ENCODE data around the gene FBP1. TPM values are rescaled to one million over a fixed set of nuclear protein-coding genes. Genes with fewer than 3 reads are reported as not detected.

Gene FBP1
- total RNA-seq, 1 experiment from 2014 or later, result 63.3 TPM

DNA sequence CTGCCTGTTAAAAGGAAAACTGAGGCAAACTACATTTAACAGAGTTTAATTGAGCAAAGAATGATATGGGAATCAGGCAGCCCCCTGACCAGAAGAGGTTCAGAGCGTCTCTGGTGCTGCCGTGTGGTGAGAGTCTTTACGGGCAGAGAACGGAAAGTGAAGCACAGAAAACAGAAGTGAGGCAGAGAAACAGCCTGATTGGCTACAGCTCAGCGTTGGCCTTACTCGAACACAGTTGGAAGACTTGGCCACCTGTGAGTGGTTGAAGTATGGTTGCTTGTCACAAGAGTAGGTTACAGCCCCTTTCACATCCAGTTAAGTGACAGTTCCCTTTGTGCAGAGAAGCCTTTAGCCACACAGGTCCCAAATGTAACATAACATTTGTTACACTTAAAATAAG lies 16.9 kb upstream of the FBP1 start:
- DNase-seq (ENCODE audit: low spot score), result no peak

GRCh38 chr9:94655739-94656138 lies 16.4 kb upstream of the FBP1 start:
- DNase-seq (ENCODE audit: low spot score), result no peak

DNA sequence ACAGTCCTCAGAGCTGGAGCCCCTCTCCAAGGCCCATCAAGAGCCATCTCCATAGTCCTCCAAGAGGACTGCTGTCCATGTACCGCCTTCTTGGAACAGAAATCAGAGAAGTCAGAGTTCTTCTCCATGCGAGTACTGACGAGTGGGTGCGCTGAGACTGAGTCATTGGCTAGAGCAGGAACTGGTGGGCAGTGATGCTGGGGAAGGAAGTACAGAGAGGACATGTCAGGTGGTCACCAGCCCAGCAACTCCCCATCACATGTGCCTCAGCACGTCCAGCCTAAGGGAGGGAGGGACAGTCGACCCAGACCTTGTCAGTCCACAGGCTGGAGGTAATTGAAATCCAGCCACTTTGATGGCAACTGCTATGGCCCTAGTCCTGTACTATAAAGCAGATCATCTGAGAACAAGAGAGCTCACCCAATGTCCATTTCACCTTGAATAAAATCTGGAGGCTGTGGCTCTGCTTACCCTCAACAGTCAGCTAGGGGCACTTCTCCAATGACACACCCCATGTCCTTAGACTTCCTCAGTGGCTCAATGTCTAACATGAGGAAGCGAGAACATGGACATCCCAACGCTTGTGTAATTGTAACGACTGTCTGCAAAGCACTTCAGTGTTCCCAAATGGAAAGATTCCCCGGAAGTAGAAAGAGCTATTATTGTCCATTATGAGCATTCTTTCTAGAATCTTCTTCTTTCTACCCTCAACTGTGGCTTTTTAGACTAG lies 15.0 kb upstream of the FBP1 start:
- DNase-seq (ENCODE audit: low spot score), result no peak

- DNase-seq (ENCODE audit: low spot score), result no peak
Observed at GRCh38 chr9:94650949-94651348, 11.6 kb upstream of the FBP1 start.

DNA sequence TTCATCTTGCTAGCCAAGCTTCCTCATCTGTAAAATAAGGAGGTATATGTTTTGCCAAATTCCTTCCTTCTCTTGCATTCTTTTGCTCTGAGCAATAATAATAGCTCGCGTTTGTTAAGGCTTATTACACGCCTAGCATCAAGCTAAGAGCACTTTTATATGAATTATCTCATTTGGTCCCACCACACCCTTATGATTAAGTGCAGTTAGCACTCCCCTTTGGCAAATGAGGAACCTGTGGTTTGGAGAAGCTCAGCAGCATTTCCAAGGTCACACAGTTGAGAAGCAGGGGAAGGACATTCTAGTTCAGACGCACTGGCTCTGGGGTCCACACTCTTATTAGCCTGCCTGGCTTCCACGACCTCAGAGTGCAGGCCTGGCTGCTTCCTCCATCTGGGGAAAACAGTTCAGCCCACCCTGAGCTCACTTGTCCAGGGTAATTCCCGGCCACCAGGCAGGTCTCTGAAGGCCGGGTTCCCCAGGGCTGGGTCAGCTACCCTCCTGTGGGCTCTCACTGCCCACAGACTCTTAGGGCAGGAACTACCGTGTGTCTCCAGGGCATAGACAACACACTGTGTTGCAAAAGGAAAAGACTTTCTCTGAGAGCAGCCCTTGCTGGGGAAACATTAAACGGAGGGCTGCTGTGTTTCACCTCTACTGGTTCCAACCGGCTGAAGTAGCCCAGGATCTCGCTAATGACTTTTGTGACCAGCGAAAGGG lies 9.9 kb upstream of the FBP1 start:
- DNase-seq (ENCODE audit: low spot score), result no peak

DNA sequence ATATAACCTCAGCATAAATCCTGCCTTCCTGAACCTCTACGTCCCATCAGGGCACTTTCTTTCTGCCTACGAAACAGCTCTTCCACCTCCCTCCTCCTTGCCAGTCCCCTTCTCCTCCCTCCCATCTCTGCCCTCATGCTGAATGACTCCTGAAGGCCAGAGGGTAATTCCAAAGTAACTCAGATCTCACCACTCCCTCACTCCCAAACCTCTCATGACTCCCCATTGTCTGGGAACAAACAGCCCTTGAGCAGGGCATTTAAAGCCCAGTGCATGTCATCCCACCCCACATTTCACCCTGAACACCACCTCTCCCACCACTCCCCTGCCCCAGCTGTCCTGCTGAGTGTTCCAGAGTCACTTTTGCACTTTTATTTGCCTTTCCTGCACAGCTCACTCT lies 8.9 kb upstream of the FBP1 start:
- no peak for DNase-seq (ENCODE audit: low spot score)

DNA sequence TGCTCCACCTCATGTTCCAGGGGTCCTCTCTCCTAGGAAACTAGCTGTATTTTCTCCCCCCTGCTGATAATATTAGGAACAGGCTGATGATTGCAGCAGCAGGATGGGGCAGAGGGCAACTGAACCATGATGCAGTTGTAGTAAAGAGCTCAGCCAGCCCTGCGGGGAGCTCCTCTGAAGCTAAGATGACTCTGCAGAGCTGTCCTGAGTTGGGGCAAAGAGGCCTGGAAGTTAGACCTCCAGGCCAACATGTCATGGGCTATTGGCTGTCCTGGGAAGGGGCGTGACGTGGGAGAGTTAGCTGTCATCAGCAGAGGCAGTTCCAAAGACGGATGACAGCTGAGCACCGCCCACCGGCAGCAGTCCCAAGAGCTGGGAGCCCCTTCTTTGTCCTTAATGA lies 6.6 kb upstream of the FBP1 start:
- no peak for DNase-seq (ENCODE audit: low spot score)

DNA sequence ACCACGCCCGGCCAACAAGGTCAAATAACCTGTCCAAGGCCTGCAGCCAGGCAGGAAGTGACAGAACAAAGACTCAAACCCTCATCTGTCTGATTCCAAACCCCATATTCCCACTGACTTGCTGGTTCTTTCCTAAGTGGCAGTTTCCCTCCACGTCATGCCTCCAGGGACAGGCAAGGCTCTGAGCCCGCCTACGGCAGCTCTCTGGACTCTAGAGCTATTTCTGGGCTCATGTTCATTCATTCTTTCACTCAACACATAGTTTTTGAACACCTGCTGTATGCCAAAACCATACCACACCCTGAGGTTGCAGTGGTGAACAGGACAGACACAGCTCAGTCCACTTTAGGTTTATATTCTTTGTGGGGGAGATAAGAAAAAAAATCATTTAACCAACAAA lies 5.2 kb upstream of the FBP1 start:
- DNase-seq (ENCODE audit: low spot score), result no peak

GRCh38 chr9:94643741-94644140 lies 4.4 kb upstream of the FBP1 start:
- no peak for DNase-seq (ENCODE audit: low spot score)

GRCh38 chr9:94643176-94643575 lies 3.9 kb upstream of the FBP1 start:
- DNase-seq (ENCODE audit: low spot score), result no peak

GRCh38 chr9:94642501-94642900 lies 3.2 kb upstream of the FBP1 start:
- DNase-seq (ENCODE audit: low spot score), result no peak

DNA sequence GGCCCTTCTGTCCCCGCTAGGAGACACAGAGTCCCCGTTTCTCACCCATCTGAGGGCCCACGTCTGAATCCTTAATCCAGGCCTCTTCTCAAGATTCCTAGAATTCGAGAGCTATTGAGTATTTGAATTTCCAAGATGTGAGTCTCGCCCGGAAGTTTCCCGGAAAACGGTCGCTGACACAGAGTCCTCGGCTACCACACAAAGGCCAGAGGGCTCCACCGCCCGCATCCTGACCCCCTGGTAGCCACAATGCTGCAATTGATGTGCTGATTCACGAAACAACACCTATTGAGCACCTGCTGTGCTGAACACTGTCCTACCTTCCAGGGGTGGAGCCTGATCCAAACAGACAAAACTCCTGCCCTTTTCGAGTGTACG lies 670 bp upstream of the FBP1 start:
- DNase-seq (ENCODE audit: low spot score), result peak; percentile 60

- peak; percentile 38 for DNase-seq (ENCODE audit: low spot score)
Observed at GRCh38 chr9:94638335-94639060, 820 bp downstream of the FBP1 start.

- DNase-seq (ENCODE audit: low spot score), result no peak
Observed at GRCh38 chr9:94632737-94633136, 6.6 kb downstream of the FBP1 start.

GRCh38 chr9:94631599-94631998 lies 7.7 kb downstream of the FBP1 start:
- no peak for DNase-seq (ENCODE audit: low spot score)

GRCh38 chr9:94630833-94631232 lies 8.5 kb downstream of the FBP1 start:
- DNase-seq (ENCODE audit: low spot score), result peak; percentile 91

- DNase-seq (ENCODE audit: low spot score), result no peak
Observed at GRCh38 chr9:94630281-94630680, 9.0 kb downstream of the FBP1 start.

GRCh38 chr9:94627287-94627686 lies 12.0 kb downstream of the FBP1 start:
- no peak for DNase-seq (ENCODE audit: low spot score)

DNA sequence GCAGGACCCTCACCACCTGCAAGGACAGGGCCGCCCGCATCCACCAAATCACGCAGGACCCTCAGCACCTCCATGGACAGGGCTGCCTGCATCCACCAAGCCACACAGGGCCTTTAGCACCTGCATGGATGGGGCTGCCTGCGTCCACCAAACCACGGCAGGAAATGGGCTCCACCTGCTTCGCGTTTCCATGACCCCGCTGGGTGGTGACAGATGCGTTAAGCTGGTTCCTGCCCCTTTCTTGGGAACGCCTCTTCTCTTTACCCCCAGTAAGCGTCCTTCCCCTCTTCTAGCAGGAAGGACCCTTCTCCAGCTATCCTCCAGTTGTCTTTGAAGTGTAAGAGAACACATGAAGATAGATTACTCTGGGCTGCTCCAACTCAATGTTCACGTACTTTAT lies 13.5 kb downstream of the FBP1 start:
- DNase-seq (ENCODE audit: low spot score), result no peak

GRCh38 chr9:94624629-94625028 lies 14.7 kb downstream of the FBP1 start:
- no peak for DNase-seq (ENCODE audit: low spot score)

DNA sequence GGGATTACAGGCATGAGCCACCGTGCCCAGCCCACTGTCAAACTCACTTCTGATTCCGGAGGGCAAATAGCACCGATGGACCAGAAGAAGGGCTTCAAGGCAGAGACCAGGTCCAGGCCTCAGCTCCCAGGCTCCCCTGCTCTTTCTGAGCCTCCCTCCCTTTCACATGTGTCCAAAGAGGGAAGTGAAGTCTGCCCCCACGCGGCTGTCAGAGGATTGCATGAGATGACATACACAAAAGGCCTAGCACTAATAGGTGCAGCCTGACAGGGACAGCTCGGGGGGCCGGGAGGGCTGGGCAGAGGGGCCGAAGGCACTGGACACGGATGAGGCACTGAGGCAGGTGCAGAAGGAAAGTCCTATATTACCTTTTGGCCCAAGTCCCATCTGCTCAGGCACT lies 16.1 kb downstream of the FBP1 start:
- DNase-seq (ENCODE audit: low spot score), result peak; percentile 72

- DNase-seq (ENCODE audit: low spot score), result no peak
Observed at GRCh38 chr9:94622087-94622800, 17.1 kb downstream of the FBP1 start.
